ENCODE measurements around the gene ASB6. TPM values are rescaled to one million over a fixed set of nuclear protein-coding genes. Genes with fewer than 3 reads are reported as not detected.
A peak's percentile ranks its signal among the peaks of the same experiment; 100 is the strongest.

Gene ASB6
- total and polyA plus RNA-seq, 2 of the 13 experiments (the other 11 are each of a cell fraction or from before 2014, with no cell fraction given) = 8.2 to 8.4 TPM

DNA sequence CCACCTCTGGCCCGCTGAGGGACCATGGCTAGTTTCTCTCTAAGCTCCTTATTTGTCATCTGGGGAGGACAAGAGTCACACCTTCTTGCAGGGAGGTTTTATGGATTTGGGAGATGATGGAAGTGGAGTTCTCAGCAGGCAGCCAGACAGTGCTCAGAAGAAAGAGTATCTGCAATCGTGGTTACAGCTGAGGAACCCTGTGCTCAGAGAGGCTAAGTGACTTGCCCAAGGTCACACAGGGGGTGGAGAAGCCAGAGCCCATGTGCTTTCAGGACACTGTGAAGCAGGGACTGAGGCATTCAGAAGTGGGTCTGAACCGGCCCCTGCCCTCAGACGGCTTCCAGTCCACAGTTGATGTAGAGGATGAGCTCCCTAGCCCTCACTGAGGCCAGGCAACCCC is 34.3 kb upstream of the ASB6 start:
- no peak overlapping the region for H3K9ac ChIP-seq (ENCODE audit: insufficient read depth, low read depth, low read length)
- peaks cover 10 to 81% of the 10 kb centered on the region in 2 experiments for H3K27me3 ChIP-seq (ENCODE audit: control insufficient read depth in 1 of 2, insufficient read depth in 2 of 2, low read length in 2 of 2)
- POLR2A ChIA-PET = no interaction called here
- in situ Hi-C loops (cut with HindIII; ENCODE audit: extremely low pct_ligation_motif_present, low pct_unique_long_range_greater_than_20kb) = no loop called here
- H3K4me2 ChIP-seq (ENCODE audit: low read depth, low read length) = no peak overlapping the region
- H3K79me2 ChIP-seq (ENCODE audit: insufficient read depth, low read length) = no peaks in the 10 kb centered on the region
- CTCF ChIA-PET (ENCODE audit: low intra/inter-chr PET ratio, low total read pairs) = no interaction called here
- H2AFZ ChIP-seq (ENCODE audit: low read length) = no peak overlapping the region
- no peaks in the 10 kb centered on the region for H4K20me1 ChIP-seq (ENCODE audit: insufficient read depth, low read length)
- DNase-seq (ENCODE audit: low spot score) (no peak), ATAC-seq (no peak), FAIRE-seq (no peak)
- intact Hi-C loops (cut with micrococcal nuclease; ENCODE audit: unreplicated experiment) = no loop called here
- BruUV-seq (replicated peaks) = no TSS peak
- TF ChIP-seq ZSCAN31 (CRISPR knock-in tag; IDR thresholded peaks at IDR 0.05; ENCODE audit: low read depth) (no peak), ZNF768 (CRISPR knock-in tag; IDR thresholded peaks at IDR 0.05) (peak; percentile 80), TP53 (CRISPR knock-in tag; conservative IDR thresholded peaks at IDR 0.05) (no peak), KLF13 (CRISPR knock-in tag; IDR thresholded peaks at IDR 0.05) (no peak), ZNF354B (CRISPR knock-in tag; IDR thresholded peaks at IDR 0.05) (no peak), CHD2 (IDR thresholded peaks at IDR 0.05; ENCODE audit: low read depth, low read length) (no peak)
- TF ChIP-seq, protein P1, sequence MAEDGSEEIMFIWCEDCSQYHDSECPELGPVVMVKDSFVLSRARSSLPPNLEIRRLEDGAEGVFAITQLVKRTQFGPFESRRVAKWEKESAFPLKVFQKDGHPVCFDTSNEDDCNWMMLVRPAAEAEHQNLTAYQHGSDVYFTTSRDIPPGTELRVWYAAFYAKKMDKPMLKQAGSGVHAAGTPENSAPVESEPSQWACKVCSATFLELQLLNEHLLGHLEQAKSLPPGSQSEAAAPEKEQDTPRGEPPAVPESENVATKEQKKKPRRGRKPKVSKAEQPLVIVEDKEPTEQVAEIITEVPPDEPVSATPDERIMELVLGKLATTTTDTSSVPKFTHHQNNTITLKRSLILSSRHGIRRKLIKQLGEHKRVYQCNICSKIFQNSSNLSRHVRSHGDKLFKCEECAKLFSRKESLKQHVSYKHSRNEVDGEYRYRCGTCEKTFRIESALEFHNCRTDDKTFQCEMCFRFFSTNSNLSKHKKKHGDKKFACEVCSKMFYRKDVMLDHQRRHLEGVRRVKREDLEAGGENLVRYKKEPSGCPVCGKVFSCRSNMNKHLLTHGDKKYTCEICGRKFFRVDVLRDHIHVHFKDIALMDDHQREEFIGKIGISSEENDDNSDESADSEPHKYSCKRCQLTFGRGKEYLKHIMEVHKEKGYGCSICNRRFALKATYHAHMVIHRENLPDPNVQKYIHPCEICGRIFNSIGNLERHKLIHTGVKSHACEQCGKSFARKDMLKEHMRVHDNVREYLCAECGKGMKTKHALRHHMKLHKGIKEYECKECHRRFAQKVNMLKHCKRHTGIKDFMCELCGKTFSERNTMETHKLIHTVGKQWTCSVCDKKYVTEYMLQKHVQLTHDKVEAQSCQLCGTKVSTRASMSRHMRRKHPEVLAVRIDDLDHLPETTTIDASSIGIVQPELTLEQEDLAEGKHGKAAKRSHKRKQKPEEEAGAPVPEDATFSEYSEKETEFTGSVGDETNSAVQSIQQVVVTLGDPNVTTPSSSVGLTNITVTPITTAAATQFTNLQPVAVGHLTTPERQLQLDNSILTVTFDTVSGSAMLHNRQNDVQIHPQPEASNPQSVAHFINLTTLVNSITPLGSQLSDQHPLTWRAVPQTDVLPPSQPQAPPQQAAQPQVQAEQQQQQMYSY (CRISPR knock-in tag; IDR thresholded peaks at IDR 0.05) = no peak
- 0% methylated on average over 2 of the region's 4 CpGs for WGBS (ENCODE audit: low lambda C conversion rate)
- no peak overlapping the region for H3K27ac ChIP-seq (ENCODE audit: extremely low read length, insufficient read depth, low read length)
- H3K4me1 ChIP-seq (ENCODE audit: insufficient read depth, low read length) = no peaks in the 10 kb centered on the region
- H3K36me3 ChIP-seq (replicated peaks in 1 of 2; ENCODE audit: control insufficient read depth in 1 of 2, insufficient read depth in 2 of 2, low read length in 2 of 2) = no peaks in the 10 kb centered on the region
- H3K4me3 ChIP-seq (replicated peaks in 1 of 3; ENCODE audit: insufficient read depth in 1 of 3, low read depth in 2 of 3, low read length in 3 of 3) = no peak overlapping the region
- H3K9me3 ChIP-seq (ENCODE audit: low read length) = no peaks in the 10 kb centered on the region
